Epithelial cell of prostate (primary cell): Measurements from ENCODE around the gene GSAP.
"Not testable (repeated sequence)": the region's sequence is repeated elsewhere in the genome, so short reads cannot be mapped to it uniquely, and the experiment has no call there.

Experiments used
- DNase-seq: peaks from one replicate; pipeline ENCODE4 v3.0.0-alpha.2; 2011; ENCODE audit warnings: low read depth, low spot score
- H3K27ac ChIP-seq: fragments of 450-650 bp; 2 replicates; pipeline ENCODE4 v1.5.1; 2017; ENCODE audit warnings: mild to moderate bottlenecking

GSAP gene

DNA sequence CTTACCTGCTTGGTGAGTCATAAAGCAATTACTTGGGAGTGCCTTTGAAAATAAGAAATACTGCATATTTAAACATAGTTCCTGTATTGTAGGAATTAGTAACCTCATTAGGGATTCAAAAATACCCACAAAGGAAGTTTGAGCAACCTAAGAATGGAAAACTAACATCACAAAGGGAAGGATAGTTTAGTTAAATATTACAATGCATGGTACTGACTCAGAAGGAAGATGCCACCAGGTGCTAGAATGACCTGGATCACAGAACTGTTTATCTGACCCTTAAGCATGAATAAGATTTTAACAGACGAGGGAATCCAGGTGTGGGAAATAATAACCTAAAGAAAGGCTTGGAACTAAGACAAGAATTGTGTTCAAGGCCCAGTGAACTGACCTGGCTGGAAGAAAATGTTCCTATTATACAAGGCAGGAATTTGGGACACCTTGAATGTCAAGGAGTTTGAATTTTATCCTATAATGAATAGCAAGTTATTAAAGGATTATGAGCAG, 106.4 kb downstream of the GSAP start:
- DNase-seq: no peak
- peak overlapping the region; percentile 67 for H3K27ac ChIP-seq

DNA sequence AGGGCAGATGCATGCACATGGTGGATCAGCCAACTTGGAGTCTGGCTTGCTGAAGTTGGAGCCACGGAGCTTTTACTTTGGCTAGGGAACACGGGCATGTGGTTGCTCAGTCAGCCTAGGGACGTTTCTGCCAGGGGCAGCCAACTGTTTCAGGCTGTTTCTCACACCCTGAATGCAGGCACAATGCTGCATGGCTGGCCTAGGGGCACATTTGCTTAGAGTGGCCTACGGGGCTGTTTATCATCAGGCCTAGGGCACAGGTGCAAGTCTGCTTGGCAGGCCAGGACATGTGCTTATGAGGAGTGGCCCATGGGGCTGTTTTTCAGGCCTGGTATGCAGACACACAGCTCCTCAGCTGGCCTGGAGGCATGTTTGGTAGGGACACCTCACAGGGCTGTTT, 107.4 kb downstream of the GSAP start:
- peak overlapping the region; percentile 67 for H3K27ac ChIP-seq
- DNase-seq: no peak

DNA sequence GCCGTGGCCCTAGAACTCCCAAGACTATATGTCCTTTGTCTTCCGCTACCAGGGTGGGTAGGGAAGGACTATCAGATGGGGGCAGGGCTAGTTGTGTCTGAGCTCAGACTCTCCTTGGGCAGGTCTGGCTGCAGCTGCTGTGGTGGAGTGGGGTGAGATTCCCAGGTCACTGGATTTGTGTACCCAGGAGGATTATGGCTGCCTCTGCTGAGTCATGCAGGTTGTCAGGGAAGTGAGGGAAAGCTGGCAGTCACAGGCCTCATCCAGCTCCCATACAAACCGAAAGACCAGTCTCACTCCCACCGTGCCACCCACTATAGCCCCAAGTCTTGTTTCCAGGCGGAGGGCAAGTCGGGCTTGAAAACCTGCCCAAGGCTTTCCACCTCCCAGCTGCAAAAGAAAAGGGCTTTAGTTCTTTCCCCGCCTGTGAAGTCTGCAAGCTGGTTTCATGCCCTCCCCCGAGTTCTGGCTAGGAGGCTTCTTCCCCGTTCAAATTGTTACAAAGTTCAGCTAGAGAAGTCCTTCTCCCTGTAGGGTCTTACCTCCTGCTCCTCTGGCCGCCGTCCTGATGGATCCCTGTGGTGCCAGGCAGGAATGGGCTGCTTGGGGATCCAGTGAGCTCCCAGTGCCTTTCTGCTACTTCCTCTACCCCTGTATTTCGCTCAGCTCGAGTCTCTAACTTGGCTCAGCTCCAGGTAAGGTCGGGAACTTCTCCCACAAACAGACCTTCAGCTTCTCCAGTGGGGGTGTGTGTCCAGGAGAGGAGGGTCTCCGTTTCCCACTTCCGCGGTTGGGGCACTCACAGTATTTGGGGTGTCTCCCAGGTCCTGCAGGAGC, 109.7 kb downstream of the GSAP start:
- DNase-seq: no peak
- H3K27ac ChIP-seq: no peak overlapping the region

DNA sequence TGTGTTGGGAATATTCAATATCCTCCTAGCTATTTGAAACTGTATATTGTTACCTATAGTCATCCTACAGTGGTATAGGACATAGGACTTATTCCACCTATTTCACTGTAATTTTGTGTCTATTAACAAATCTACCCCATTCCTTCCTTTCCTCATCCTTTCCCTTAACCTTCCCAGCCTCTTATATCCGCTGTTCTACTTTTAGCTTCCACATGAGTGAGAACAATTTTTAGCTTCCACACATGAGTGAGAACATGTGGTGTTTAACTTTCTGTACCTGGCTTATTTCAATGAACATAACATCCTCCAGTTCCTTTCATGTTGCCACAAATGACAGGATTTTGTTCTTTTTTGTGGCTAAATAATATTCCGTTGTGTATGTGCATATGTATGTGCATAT, 120.6 kb downstream of the GSAP start:
- no peak overlapping the region for H3K27ac ChIP-seq
- DNase-seq: no peak

DNA sequence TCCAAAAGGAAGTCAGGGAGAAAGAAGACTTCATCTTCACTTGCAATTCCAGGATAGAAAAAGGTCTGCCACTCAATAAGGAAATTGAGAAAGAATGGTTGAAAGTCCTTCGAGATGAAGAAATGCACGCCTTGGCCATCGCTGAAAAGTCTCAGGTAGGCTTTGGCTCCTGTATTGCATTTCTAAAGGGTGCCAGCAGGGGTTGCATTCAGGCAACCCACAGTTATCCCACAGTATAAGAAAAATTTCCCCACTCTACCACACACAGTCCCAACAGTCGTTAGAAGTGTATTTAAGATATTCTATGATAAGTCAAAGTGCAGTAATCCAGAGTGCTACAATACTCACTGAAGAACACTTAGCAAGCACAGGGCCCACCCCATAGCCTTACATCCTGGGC, 123.1 kb downstream of the GSAP start:
- no peak for DNase-seq
- H3K27ac ChIP-seq: no peak overlapping the region

DNA sequence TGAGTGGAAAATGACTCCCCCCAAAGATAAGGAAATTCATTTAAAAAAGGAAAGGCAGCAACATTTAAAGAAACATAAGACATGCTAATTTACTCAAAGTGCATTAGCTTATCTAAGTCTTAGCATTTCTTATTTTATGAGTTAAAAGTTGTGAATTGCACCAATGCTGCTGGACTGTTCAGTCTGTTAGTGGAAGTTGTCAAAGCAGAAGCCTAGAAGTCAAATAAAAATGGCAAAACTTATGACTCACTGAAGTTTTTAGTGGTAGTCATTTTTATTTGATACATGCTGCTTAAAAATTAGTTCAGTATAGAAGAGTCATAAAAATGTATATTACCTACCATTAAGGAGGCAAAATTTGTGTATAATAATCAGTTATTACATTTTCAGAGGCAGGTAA, 125.7 kb downstream of the GSAP start:
- no peak for DNase-seq
- H3K27ac ChIP-seq: no peak overlapping the region

DNA sequence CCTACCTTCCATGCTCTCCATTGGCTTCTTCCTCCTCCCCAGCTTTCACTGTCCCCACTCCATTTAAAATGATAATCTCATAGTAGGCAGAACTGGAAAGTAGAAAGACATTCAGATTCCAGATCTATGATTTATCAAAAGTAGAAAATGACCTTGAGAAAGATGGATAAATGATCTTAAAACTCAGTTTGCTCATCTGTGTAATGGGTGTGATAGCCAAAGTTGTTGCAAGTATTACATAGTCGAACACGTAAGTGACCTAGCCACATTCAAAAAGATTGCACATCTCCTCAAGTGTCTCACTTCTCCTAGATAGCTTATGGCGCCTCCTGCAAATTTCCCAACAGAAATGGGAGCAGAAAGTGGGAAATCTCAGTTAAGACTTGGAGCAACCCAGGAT, 126.8 kb downstream of the GSAP start:
- no peak for DNase-seq
- no peak overlapping the region for H3K27ac ChIP-seq

DNA sequence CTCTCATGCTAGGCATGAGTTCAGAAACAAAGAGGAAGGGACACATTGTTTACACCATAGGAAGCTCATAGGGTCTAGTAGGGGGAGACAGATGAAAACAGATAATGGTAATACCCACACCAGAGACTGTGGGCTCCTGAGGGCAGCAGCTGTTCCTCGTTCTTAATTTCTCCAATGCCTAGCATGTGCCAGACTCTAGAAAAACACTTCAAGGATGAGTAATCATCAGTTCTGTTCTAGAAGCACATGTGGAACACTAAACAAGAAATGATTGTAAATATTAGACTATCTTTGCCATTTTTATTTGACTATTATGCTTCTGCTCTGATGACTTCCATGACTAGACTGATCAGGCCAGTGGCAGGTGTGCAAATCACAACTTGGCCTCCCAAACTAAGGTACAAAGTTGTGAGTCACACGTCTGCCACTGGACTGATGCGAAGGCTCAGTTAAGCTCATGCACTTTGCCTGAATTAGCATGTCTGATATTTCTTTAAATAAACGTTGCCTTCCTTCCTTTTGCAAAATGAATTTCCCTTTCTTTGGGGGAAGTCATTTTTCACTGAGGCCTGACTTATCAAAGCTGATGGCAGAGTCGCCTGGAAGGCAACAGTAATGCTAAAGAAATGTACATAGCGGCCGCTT, 127.4 kb downstream of the GSAP start:
- no peak overlapping the region for H3K27ac ChIP-seq
- DNase-seq: no peak

DNA sequence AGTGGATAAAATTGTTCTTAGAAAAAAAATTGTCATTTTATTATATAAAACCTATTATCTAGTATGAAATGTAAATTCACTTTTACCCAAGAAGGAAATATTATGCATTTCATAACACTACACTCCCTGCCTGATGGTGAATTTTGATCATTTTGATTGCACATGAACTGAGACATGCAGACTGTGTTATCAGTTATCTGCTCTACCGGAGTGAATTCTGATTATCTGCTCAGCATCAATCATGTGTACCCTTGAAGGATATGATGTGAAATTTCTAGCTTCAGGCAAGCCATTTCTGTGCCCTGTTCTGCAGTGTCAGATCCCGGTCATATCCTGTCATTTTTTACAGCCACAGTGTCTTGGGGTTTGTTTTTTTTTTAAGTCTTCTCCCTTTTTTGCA, 131.5 kb downstream of the GSAP start:
- no peak for DNase-seq
- no peak overlapping the region for H3K27ac ChIP-seq

DNA sequence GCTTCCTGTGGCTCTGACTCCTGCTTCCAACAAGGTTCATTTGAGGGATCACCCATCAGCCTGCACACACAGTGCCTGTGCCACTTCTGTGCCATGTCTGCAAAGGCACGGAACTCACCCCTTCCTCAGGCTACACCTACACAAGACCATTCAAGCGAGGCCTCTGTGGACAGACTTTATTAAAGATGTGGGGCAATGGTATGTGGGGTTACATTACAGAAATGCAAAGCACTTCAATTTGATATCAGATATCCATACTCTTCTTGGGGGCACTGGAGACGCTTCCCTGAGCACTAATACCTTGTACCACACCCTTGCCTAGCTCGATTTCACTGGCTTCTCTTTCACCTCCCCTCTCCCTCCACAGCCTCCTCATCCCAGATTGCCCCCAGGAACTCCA, 132.1 kb downstream of the GSAP start:
- H3K27ac ChIP-seq: no peak overlapping the region
- no peak for DNase-seq

DNA sequence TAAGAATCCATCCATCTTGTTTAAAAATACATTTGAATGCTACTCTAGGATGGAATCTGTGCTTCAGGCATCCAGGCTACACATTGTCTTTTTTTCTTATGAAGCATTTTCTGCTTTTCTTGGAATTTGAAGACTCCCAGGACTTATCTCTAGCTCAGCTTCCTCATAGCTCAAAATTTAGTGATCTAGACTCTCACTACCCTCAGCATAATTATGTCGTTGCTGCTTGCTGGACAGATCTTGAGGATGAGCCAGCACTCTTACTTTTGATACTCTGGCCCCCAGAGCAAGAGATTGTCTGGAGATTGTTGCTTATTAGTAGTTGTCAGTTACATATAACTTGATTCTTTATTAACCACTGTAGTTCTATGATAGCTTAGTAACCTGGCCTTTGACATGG, 133.3 kb downstream of the GSAP start:
- no peak overlapping the region for H3K27ac ChIP-seq
- DNase-seq: no peak

DNA sequence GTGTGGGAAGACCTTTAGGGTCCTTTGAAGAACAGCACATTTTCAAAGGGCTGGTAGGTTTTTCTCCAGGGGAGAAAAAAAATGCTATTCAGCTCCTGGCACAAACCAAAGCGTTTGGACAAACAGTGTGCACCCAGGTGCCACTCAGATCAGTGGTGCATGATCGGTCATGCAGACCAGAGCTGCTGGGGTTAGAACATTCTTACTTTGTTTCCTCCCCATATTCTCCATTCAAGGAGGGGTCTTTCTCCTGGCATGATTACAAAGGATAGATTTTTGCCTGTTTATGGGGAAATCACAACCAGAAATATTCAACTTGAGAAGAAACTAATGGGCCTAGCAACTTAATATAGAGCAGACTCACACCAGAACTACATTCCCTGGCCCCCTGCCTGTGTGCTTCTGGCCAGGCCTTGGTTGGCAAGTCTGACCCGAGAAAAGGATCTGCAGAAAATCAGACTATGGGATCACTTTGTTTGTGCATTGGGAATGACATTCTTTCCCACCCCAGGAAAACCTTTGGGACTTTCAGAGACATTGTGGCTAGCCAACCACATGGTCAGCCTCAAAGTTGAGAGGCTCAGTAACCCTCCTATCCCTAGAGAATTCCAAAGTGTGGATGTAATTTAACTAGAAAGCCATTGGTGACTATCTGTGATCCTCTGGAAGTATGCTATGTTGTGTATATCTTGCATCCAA, 134.2 kb downstream of the GSAP start:
- DNase-seq: no peak
- no peak overlapping the region for H3K27ac ChIP-seq

DNA sequence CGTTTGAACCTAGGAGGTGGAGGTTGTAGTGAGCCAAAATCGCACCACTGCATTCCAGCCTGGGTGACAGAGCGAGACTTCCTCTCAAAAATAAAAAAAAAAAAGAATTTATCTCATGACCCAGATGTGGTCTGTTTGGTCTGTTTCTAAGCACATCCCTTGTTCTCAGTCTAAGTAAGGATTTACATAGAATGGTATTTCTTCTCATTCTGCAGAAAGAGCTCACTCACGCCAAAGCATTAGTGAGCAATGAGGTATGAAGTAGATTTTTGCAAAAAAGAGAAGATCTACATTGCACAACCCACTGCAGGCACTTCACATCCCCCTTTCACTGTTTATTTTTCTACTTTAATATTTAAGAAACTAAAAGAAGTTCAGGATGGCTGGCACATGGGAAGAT, 140.0 kb downstream of the GSAP start:
- no peak overlapping the region for H3K27ac ChIP-seq
- no peak for DNase-seq

DNA sequence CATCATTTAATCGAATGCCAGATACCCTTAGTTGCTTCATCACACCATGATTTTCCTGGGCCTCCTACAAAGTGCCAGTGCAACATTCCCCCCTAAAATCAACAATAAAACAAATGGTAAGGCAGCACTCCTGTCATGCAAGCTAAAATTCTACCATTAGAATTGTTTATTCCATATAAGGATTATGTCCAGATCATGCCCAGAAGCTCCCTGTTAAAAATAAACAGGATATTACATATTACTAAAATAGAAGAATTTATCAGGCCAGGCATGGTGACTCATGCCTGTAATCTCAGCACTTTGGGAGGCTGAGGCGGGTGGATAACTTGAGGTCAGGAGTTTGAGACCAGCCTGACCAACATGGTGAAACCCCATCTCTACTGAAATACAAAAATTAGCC, 140.5 kb downstream of the GSAP start:
- H3K27ac ChIP-seq, DNase-seq: not testable (repeated sequence)

DNA sequence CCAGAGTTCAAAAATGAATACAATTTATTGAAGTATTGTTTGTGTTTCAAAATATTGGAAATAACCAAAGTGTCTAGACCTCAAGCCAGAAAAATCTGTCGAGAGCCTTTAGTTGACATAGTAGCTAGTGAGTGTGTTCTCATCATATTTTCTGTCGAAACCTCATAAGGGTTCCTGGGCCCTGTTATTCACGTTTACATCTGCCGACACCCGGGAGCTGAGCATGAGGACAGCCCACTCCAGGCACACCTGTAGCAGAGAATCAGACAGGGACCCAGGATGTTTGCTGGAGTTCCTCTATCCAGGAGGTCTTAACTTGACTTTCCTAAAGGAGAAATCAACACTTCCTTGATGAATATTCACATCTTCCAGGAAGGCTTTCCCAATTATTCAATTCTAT, 144.4 kb downstream of the GSAP start:
- no peak overlapping the region for H3K27ac ChIP-seq
- no peak for DNase-seq

DNA sequence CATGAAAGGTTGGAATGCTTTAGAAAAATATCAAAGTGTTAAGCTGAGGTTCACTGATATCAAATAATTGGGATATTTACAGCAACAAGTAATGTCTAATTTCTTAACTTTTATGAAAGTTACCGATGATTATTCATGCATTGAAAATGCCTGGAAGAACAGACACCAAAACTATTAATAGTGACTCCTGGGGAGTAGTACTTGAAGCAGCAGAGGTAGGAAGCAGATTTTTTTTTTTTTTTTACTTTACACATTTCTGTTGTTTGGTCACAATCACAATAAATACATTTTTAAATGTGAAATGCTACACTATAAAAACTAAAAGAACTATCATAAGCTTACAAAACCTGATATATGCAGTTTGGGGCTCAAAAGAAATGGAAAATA, 146.1 kb downstream of the GSAP start:
- DNase-seq: no peak

DNA sequence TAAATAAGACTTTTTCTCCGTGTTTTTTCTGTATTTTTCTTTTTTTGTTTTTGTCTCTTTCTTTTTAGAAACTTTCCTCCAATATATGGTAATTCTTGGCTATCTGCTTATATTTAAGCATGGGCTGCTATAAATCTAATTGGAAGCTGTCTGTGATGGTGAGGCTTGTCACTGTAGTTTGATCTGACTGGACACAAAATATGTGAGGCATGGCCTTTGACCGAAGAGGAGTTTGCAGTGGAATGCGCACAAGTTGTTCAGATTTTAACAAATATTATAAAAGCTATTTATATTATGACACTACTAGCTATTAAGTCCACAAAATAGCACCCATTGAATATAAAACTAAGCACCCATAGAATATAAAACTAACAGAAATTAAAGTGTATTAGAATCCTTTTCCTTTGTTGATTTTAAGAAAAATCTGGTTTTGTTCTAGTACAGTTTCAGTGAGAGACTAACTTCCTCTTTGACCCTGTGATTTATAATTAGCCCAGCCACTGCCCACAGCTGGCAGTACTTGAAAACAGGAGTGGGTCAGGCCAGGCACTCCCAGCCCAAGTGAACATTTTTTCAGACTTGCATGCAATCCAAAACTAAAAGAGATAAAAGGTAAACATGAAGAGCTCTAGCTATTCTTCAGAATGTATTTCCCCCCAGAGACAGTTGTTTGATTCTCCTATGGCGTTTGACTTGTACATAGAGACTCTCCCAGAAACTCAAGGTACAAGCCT, 146.6 kb downstream of the GSAP start:
- H3K27ac ChIP-seq: no peak overlapping the region
- DNase-seq: no peak

More for the DNA sequence above, 146.1 kb downstream of the GSAP start:
- H3K27ac ChIP-seq: no peak overlapping the region

DNA sequence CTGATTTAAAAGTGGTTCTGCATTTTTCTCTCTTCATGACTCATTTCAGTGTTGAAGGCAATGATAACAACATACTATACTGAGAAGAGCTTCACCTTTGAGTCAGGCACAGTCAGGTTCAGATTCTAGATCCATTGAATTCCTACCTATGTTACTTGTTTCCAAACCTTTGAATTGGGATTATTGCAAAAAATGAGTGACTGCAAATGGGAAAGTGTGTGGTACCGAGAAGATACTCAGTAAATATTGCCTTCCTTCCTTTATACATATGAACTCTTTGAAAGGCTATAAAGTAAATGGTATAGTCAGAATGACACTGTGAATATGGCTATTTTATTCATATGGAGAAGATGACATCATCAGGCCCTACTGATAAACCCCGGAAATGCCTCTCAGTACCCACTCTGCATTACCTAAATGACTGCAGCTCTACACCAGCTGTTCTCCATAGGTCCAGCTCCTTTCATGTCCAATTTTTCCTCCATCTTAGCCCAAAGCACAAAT, 149.8 kb downstream of the GSAP start:
- no peak overlapping the region for H3K27ac ChIP-seq
- no peak for DNase-seq

DNA sequence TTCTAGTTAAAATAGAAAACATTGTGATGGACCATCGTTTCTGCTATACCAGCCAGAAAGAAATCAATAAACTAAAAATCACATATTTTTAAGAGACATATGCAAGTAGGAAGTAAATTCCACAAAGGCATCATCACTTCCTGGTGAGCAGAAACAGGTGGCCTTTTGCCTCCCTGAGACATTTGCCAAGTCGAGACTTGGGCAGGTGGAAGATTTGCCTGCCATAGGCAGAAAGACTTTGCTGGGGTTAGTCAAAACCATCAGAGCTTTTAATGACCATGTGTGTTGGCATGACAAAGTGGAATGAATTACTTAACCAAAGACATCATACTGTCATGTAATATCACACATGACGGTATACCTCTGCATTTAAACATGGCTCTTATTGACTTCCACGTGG, 150.5 kb downstream of the GSAP start:
- H3K27ac ChIP-seq: no peak overlapping the region
- DNase-seq: no peak

DNA sequence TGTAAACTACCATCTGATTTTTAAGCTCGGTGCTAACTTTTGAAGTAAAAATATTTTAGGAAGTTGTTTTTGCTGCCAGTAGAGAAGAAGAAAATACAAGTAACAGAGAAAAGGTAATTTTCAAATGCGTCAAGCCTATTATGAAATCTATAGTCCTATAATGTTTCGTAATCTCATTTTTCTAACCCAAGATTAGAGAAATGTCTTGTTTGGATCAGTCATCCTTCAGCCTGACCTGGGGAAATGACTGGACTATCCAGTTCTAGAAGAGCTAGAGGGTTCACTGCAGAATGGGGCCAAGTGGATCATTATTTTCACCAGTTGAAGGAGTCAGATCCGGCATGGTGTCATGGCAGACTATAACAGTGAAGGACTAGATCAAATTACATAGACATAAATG, 153.8 kb downstream of the GSAP start:
- DNase-seq: no peak
- H3K27ac ChIP-seq: no peak overlapping the region
